Aorta (tissue), 5 donors: ENCODE data around the gene ANO4. TPM values are rescaled to one million over a fixed set of nuclear protein-coding genes. Genes with fewer than 3 reads are reported as not detected.

Source experiments
- ATAC-seq: fragments of 200-7000 bp; cut with Tn5 transposase; one replicate; pipeline ENCODE4 v1.9.1; 2022; ENCODE audit warnings: moderate library complexity; ENCODE audit not compliant: low FRiP score
- DNase-seq, 2 donors: peaks; one replicate each; pipeline ENCODE4 v3.0.0-alpha.2; 2020
- H3K27ac ChIP-seq, 2 donors: one replicate each; pipeline ENCODE4 v1.5.1; 2013; ENCODE audit warnings: low read length in 2 of 2, mild to moderate bottlenecking in 2 of 2, moderate library complexity in 2 of 2, control low read depth in 1 of 2, inconsistent platforms in 1 of 2, low read depth in 1 of 2
- H3K27me3 ChIP-seq, 2 donors: one replicate each; pipeline ENCODE4 v1.6.1; 2013; ENCODE audit warnings: control low read depth in 1 of 2, low read length in 1 of 2, mild to moderate bottlenecking in 1 of 2, moderate library complexity in 1 of 2; ENCODE audit not compliant: insufficient read depth in 2 of 2, control insufficient read depth in 1 of 2
- H3K36me3 ChIP-seq, 2 donors: one replicate each; pipeline ENCODE4 v1.6.1; 2013; ENCODE audit warnings: control low read depth in 1 of 2, low read length in 1 of 2, mild to moderate bottlenecking in 1 of 2; ENCODE audit not compliant: insufficient read depth in 2 of 2, control insufficient read depth in 1 of 2
- H3K4me1 ChIP-seq, 2 donors: one replicate each; pipeline ENCODE4 v1.6.1; 2013; ENCODE audit warnings: low read length in 2 of 2, control low read depth in 1 of 2, mild to moderate bottlenecking in 1 of 2, moderate library complexity in 1 of 2; ENCODE audit not compliant: insufficient read depth in 2 of 2, control insufficient read depth in 1 of 2
- H3K4me3 ChIP-seq, 2 donors: one replicate each; pipeline ENCODE4 v1.5.1; 2013; ENCODE audit warnings: low read length in 2 of 2, control low read depth in 1 of 2, mild to moderate bottlenecking in 1 of 2
- H3K9me3 ChIP-seq: one replicate; pipeline ENCODE4 v1.6.1; 2013; ENCODE audit warnings: mild to moderate bottlenecking, low read length; ENCODE audit not compliant: control insufficient read depth
- WGBS, 2 donors: extraction: QIAGEN DNeasy Blood & Tissue Kit; methylation state at CpG; one replicate each; pipeline ENCODE4 v1.1.7; 2013; 5-methylcytosine and 5-hydroxymethylcytosine counted together
- intact Hi-C, 2 donors: fragments of 100-400 bp; cut with DNase I; formaldehyde crosslinking; loops; one replicate each; pipeline versions ENCODE4 v1.14.2 to v1.15.0; 2022
- polyA plus RNA-seq, 2 donors: library from polyadenylated mRNA; stranded (reverse); fragments of 200-250 nt; gene quantifications; one replicate each; pipeline ENCODE4 v1.2.3, GENCODE V29; 2013
- total RNA-seq, 2 donors: library from RNA; stranded (reverse); fragmentation: NEBNext Ultra II Directional; extraction: Animal tissue kit (Norgen Biotek cat#: 25700); gene quantifications; one replicate each; pipeline ENCODE4 v1.2.1, GENCODE V29; 2021
- donor health status: healthy with polysubstance abuse.
- donor health status: Bipolar disorder and iron deficiency.
- donor health status: DM: no; HTN: no; CAD: no.
- donor health status: DM: no; HTN: no; CAD: no.
- donor health status: DM: yes; HTN: yes; CAD: no.

ANO4 gene
- total and polyA plus RNA-seq, 4 donors, result 0.32 to 0.42 TPM; not detected in 2

- Histone ChIP-seq H3K4me1 (no peaks in the 10 kb centered on the region), H3K4me3 (no peak overlapping the region), H3K27me3 (no peaks in the 10 kb centered on the region), H3K9me3 (no peaks in the 10 kb centered on the region), H3K36me3 (no peaks in the 10 kb centered on the region), H3K27ac (no peak overlapping the region)
- DNase-seq (no peak), ATAC-seq (no peak)
- intact Hi-C loops, result no loop called here
- WGBS, 2 donors, result 78 to 82% methylated on average over 7 of the region's 7 CpGs
Observed at GRCh38 chr12:101173197-101173749, 378.7 kb downstream of the ANO4 start.

GRCh38 chr12:101174541-101174940, 380.0 kb downstream of the ANO4 start:
- WGBS, 2 donors, result 57 to 81% methylated on average over 3 of the region's 3 CpGs
- H3K27me3 ChIP-seq, result no peaks in the 10 kb centered on the region
- no peak for ATAC-seq
- H3K27ac ChIP-seq, result no peak overlapping the region
- intact Hi-C loops, result no loop called here
- no peaks in the 10 kb centered on the region for H3K4me1 ChIP-seq
- no peaks in the 10 kb centered on the region for H3K9me3 ChIP-seq
- DNase-seq, result no peak
- H3K4me3 ChIP-seq, result no peak overlapping the region
- no peaks in the 10 kb centered on the region for H3K36me3 ChIP-seq

Other genes with a start within 250 kb of the ANO4 start
- gene GAS2L3, start 221.1 kb upstream of the ANO4 start, total RNA-seq, result 10 to 100 TPM in 1 of 2 donors, 1 to 10 TPM in 1; 5.8 to 19.6 TPM
- gene GAS2L3, start 221.1 kb upstream of the ANO4 start, polyA plus RNA-seq, result 1 to 10 TPM in 1 of 2 donors, under 1 TPM in 1; 0.13 to 5.1 TPM